PC-3 (cell line): ENCODE measurements around the gene FGGY. TPM values are rescaled to one million over a fixed set of nuclear protein-coding genes. Genes with fewer than 3 reads are reported as not detected.

ENCODE experiments used
- ATAC-seq: fragments of 200-7000 bp; cut with Tn5 transposase; 2 replicates; pipeline ENCODE4 v1.9.1; 2020; ENCODE audit warnings: mild to moderate bottlenecking, moderate library complexity
- BruUV-seq: library from RNA; stranded (reverse); fragments of 400-500 nt; replicated peaks from 2 replicates; lab custom pipeline; 2021; lab: Mats Ljungman, UMichigan
- CTCF ChIA-PET: fragments of 300-600 bp; sonication (Branson Sonifier 250); formaldehyde crosslinking; loops from one replicate; lab custom pipeline; 2022; ENCODE audit warnings: antibody characterized with exemption; lab: Charles Lee
- POLR2A ChIA-PET: fragments of 300-600 bp; sonication (Branson Sonifier 250); formaldehyde crosslinking; loops from one replicate; lab custom pipeline; 2022; ENCODE audit warnings: antibody characterized with exemption; ENCODE audit not compliant: unreplicated experiment; lab: Charles Lee
- DNase-seq: peaks from one replicate; pipeline ENCODE4 v3.0.0-alpha.2; 2015
- H2AFZ ChIP-seq: fragments of 300-600 bp; sonication (generic); 2 replicates; pipeline ENCODE4 v1.6.0; 2016; ENCODE audit warnings: antibody characterized with exemption, low read length
- H3F3A ChIP-seq: fragments of 300-600 bp; sonication (generic); one replicate; pipeline ENCODE4 v1.6.0; 2017; ENCODE audit warnings: antibody characterized with exemption, low read length, control low read depth, mild to moderate bottlenecking; ENCODE audit not compliant: unreplicated experiment
- H3K27ac ChIP-seq: fragments of 300-600 bp; sonication (generic); 2 replicates; pipeline ENCODE4 v1.5.1; 2016; ENCODE audit warnings: mild to moderate bottlenecking, low read length
- H3K27me3 ChIP-seq: fragments of 300-600 bp; sonication (generic); 2 replicates; pipeline ENCODE4 v1.6.1; 2016; ENCODE audit warnings: low read length, mixed read lengths
- H3K36me3 ChIP-seq: fragments of 300-600 bp; sonication (generic); 2 replicates; pipeline ENCODE4 v1.6.1; 2016; ENCODE audit warnings: low read depth, mixed run types, low read length, mixed read lengths
- H3K4me1 ChIP-seq: fragments of 300-600 bp; sonication (generic); 2 replicates; pipeline ENCODE4 v1.5.1; 2016; ENCODE audit warnings: low read length; ENCODE audit not compliant: insufficient read depth
- H3K4me2 ChIP-seq: fragments of 300-600 bp; sonication (generic); 2 replicates; pipeline ENCODE4 v1.6.0; 2016; ENCODE audit warnings: low read length
- H3K4me3 ChIP-seq: fragments of 300-600 bp; sonication (generic); 2 replicates; pipeline ENCODE4 v1.5.1; 2016; ENCODE audit warnings: mild to moderate bottlenecking, low read length, mixed read lengths
- H3K79me2 ChIP-seq: fragments of 300-600 bp; sonication (generic); 2 replicates; pipeline ENCODE4 v1.6.1; 2017; ENCODE audit warnings: low read length, mixed read lengths
- H3K9ac ChIP-seq: fragments of 300-600 bp; sonication (generic); 2 replicates; pipeline ENCODE4 v1.6.0; 2016; ENCODE audit warnings: mild to moderate bottlenecking, low read length
- H3K9me2 ChIP-seq: fragments of 300-600 bp; sonication (generic); replicated peaks from 2 replicates; pipeline ENCODE4 v1.6.1; 2016; ENCODE audit warnings: mixed run types, low read length, mixed read lengths
- H3K9me3 ChIP-seq: fragments of 300-600 bp; sonication (generic); 2 replicates; pipeline ENCODE4 v1.6.1; 2016; ENCODE audit warnings: low read length, mixed read lengths
- H4K20me1 ChIP-seq: fragments of 300-600 bp; sonication (generic); 2 replicates; pipeline ENCODE4 v1.6.1; 2016; ENCODE audit warnings: low read length, mixed read lengths
- CTCF ChIP-seq: fragments of 300-600 bp; sonication (generic); conservative IDR thresholded peaks from 2 replicates; pipeline ENCODE4 v1.5.1; 2017; ENCODE audit warnings: antibody characterized with exemption, low read depth, mild to moderate bottlenecking, low read length
- EZH2 ChIP-seq: fragments of 300-600 bp; sonication (generic); IDR thresholded peaks from one replicate; pipeline ENCODE4 v1.6.1; 2017; ENCODE audit warnings: antibody characterized with exemption, mild to moderate bottlenecking, low read length; ENCODE audit not compliant: unreplicated experiment
- EZH2phosphoT487 ChIP-seq: fragments of 300-600 bp; sonication (generic); IDR thresholded peaks from 2 replicates; pipeline ENCODE4 v1.6.1; 2018; ENCODE audit warnings: mild to moderate bottlenecking, antibody characterized with exemption, low read length, borderline replicate concordance
- intact Hi-C: fragments of 100-400 bp; cut with micrococcal nuclease; formaldehyde crosslinking; loops from 2 replicates; pipeline ENCODE4 v1.9.0; 2023
- total RNA-seq: library from RNA; depleted of rRNA; stranded (reverse); fragments of >200 nt; gene quantifications from 2 replicates; pipeline ENCODE4 v1.2.3, GENCODE V29; 2014

The FGGY gene
- total RNA-seq, 1 experiment from 2014 or later = 7.4 TPM

- BruUV-seq = no TSS peak
- TF ChIP-seq EZH2 (no peak), CTCF (no peak), EZH2phosphoT487 (no peak)
- Histone ChIP-seq H3K27me3 (no peaks in the 10 kb centered on the region), H3K9me2 (no peaks in the 10 kb centered on the region), H2AFZ (no peak overlapping the region), H4K20me1 (no peaks in the 10 kb centered on the region), H3K9me3 (no peaks in the 10 kb centered on the region), H3K36me3 (no peaks in the 10 kb centered on the region), H3K27ac (no peak overlapping the region), H3F3A (no peaks in the 10 kb centered on the region), H3K4me3 (no peak overlapping the region), H3K4me1 (peaks cover 55% of the 10 kb centered on the region), H3K79me2 (no peaks in the 10 kb centered on the region), H3K4me2 (no peak overlapping the region), H3K9ac (no peak overlapping the region)
- DNase-seq (no peak), ATAC-seq (no peak)
- ChIA-PET CTCF (interaction anchor here (0.6 kb wide), 1 partner anchor 40 kb away, joined by 3 read pairs; no protein-coding TSS in a partner anchor), POLR2A (interaction anchor here (0.7 kb wide), 1 partner anchor 39 kb away, joined by 3 read pairs; no protein-coding TSS in a partner anchor)
- intact Hi-C loops = no loop called here
These were observed 188.3 kb downstream of the FGGY start for GRCh38 chr1:59485171-59485570.

DNA sequence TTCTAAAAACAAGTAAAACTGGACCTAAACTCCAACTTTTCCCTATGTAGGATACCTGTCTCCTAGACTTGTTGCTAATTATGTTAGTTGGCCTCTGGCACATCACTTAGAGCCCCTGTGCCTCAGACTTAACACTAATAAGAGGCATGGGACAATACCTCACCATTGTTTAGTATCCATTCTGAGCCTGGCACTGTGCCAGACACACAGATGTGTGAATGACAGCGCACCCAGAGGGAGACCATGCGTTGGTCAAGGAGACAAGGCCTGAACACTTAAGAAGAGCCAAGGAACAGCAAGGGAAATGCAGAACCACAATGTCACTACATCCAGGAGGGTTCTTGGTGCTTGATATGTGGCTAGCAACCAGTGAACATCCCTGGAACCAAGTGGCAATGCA is 189.1 kb downstream of the FGGY start:
- Histone ChIP-seq H3K9me2 (no peaks in the 10 kb centered on the region), H3K79me2 (no peaks in the 10 kb centered on the region), H3K27me3 (no peaks in the 10 kb centered on the region), H3K4me2 (no peak overlapping the region), H2AFZ (no peak overlapping the region), H3K36me3 (no peaks in the 10 kb centered on the region), H3F3A (no peaks in the 10 kb centered on the region), H3K4me1 (peaks cover 55% of the 10 kb centered on the region), H3K9me3 (no peaks in the 10 kb centered on the region), H3K4me3 (no peak overlapping the region), H3K27ac (no peak overlapping the region), H4K20me1 (no peaks in the 10 kb centered on the region), H3K9ac (no peak overlapping the region)
- BruUV-seq = no TSS peak
- DNase-seq (no peak), ATAC-seq (no peak)
- intact Hi-C loops = no loop called here
- POLR2A ChIA-PET = interaction anchor here (0.7 kb wide), 1 partner anchor 40 kb away, joined by 3 read pairs; no protein-coding TSS in a partner anchor
- TF ChIP-seq EZH2phosphoT487 (no peak), CTCF (no peak), EZH2 (no peak)
- CTCF ChIA-PET = interaction anchor here (0.6 kb wide), 1 partner anchor 39 kb away, joined by 3 read pairs; no protein-coding TSS in a partner anchor

- CTCF ChIA-PET = no interaction called here
- Histone ChIP-seq H3K36me3 (no peaks in the 10 kb centered on the region), H3K27me3 (no peaks in the 10 kb centered on the region), H3K4me2 (no peak overlapping the region), H3K27ac (no peak overlapping the region), H3K4me3 (no peak overlapping the region), H3K79me2 (no peaks in the 10 kb centered on the region), H3K9ac (no peak overlapping the region), H3F3A (no peaks in the 10 kb centered on the region), H3K9me2 (no peaks in the 10 kb centered on the region), H3K4me1 (peaks cover 48% of the 10 kb centered on the region), H2AFZ (no peak overlapping the region), H3K9me3 (no peaks in the 10 kb centered on the region), H4K20me1 (no peaks in the 10 kb centered on the region)
- ATAC-seq (no peak), DNase-seq (no peak)
- POLR2A ChIA-PET = no interaction called here
- intact Hi-C loops = no loop called here
- no TSS peak for BruUV-seq
- no peak for TF ChIP-seq EZH2
- no peak for TF ChIP-seq CTCF
These were observed 189.7 kb downstream of the FGGY start for GRCh38 chr1:59486615-59487014.
